ENCODE data around the gene AGXT2. TPM values are rescaled to one million over a fixed set of nuclear protein-coding genes. Genes with fewer than 3 reads are reported as not detected.

Gene AGXT2
- total and polyA plus RNA-seq, 10 of the 15 experiments (the other 5 are each of a cell fraction or from before 2014, with no cell fraction given): not detected

DNA sequence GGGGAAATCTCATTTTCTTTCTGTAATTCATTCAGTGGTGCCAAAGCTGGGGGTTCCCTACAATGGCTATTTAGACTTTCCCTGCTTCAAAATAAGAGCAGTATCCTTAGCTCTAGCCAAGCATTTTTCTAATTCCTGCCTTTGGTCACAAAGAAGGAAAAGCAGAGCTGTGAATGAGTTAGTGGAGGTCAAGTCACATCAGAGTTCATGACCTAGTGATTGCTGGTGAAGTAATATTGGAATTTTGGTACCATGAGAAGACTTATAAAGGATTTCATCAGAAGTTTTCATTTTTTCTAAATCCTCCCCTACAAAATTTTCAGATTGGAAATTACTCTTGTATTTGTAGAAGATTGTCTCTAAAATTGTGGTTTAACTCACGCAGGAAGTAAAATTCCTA is 90.4 kb downstream of the AGXT2 start:
- Histone ChIP-seq H3K4me3 (no peak overlapping the region), H3K27me3 (replicated peaks in 1 of 2; ENCODE audit: control insufficient read depth in 2 of 2, insufficient read depth in 2 of 2, low read length in 1 of 2) (no peaks in the 10 kb centered on the region), H3K4me2 (ENCODE audit: control insufficient read depth, insufficient read depth) (no peak overlapping the region), H3K27ac (ENCODE audit: control insufficient read depth, insufficient read depth) (no peak overlapping the region), H4K20me1 (ENCODE audit: control insufficient read depth, insufficient read depth) (no peaks in the 10 kb centered on the region), H3K36me3 (ENCODE audit: control insufficient read depth in 2 of 2, insufficient read depth in 2 of 2, low read length in 1 of 2) (no peaks in the 10 kb centered on the region), H3K79me2 (ENCODE audit: control insufficient read depth, insufficient read depth, low read length) (no peaks in the 10 kb centered on the region), H3K9ac (ENCODE audit: control insufficient read depth, insufficient read depth, low read length) (no peak overlapping the region), H2AFZ (ENCODE audit: control insufficient read depth, low read depth, low read length) (no peak overlapping the region), H3K4me1 (ENCODE audit: control insufficient read depth, insufficient read depth, low read length) (peaks cover 11% of the 10 kb centered on the region; the same call in 1 of the 2 replicates), H3K9me3 (replicated peaks; ENCODE audit: control insufficient read depth, insufficient read depth, low read length) (no peaks in the 10 kb centered on the region)
- ChIA-PET SMC1A (ENCODE audit: uncharacterized antibody, unreplicated experiment) (interaction anchor here (1.2 to 7.3 kb wide), 9 partner anchors 9 to 479 kb away, joined by 3 to 121 read pairs (median 4); no protein-coding TSS in a partner anchor), POLR2A (interaction anchor here (0.7 to 1.0 kb wide), 3 partner anchors 22 to 55 kb away, joined by 3 to 4 read pairs (median 3); partner anchors contain the start of genes BRIX1 and RAD1), RAD21 (ENCODE audit: unreplicated experiment) (interaction anchor here (7.7 kb wide), 1 partner anchor 44 kb away, joined by 123 read pairs; no protein-coding TSS in a partner anchor), CTCF (interaction anchor here (0.7 to 9.5 kb wide), 19 partner anchors 9 to 969 kb away, joined by 3 to 185 read pairs (median 4); partner anchors contain the start of genes BRIX1 and RAD1)
- intact Hi-C loops (cut with micrococcal nuclease; ENCODE audit: unreplicated experiment) (no loop called here), in situ Hi-C loops (cut with MboI) (no loop called here)
- FAIRE-seq (no peak), DNase-seq (ENCODE audit: low read depth, low spot score) (no peak), ATAC-seq (no peak)
- no TSS peak for BruUV-seq (replicated peaks)
- WGBS (ENCODE audit: insufficient coverage, insufficient replicate concordance, low lambda C conversion rate, missing lambda C conversion rate): 95% methylated on average over 1 of the region's 1 CpG
- no peak for TF ChIP-seq CREB1 (IDR thresholded peaks at IDR 0.05; ENCODE audit: low read depth)
- TF ChIP-seq, protein P1, sequence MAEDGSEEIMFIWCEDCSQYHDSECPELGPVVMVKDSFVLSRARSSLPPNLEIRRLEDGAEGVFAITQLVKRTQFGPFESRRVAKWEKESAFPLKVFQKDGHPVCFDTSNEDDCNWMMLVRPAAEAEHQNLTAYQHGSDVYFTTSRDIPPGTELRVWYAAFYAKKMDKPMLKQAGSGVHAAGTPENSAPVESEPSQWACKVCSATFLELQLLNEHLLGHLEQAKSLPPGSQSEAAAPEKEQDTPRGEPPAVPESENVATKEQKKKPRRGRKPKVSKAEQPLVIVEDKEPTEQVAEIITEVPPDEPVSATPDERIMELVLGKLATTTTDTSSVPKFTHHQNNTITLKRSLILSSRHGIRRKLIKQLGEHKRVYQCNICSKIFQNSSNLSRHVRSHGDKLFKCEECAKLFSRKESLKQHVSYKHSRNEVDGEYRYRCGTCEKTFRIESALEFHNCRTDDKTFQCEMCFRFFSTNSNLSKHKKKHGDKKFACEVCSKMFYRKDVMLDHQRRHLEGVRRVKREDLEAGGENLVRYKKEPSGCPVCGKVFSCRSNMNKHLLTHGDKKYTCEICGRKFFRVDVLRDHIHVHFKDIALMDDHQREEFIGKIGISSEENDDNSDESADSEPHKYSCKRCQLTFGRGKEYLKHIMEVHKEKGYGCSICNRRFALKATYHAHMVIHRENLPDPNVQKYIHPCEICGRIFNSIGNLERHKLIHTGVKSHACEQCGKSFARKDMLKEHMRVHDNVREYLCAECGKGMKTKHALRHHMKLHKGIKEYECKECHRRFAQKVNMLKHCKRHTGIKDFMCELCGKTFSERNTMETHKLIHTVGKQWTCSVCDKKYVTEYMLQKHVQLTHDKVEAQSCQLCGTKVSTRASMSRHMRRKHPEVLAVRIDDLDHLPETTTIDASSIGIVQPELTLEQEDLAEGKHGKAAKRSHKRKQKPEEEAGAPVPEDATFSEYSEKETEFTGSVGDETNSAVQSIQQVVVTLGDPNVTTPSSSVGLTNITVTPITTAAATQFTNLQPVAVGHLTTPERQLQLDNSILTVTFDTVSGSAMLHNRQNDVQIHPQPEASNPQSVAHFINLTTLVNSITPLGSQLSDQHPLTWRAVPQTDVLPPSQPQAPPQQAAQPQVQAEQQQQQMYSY (CRISPR knock-in tag; IDR thresholded peaks at IDR 0.05): no peak
- TF ChIP-seq ZSCAN29 (IDR thresholded peaks at IDR 0.05): no peak
- no peak for TF ChIP-seq ASH2L (IDR thresholded peaks at IDR 0.05; ENCODE audit: borderline replicate concordance, low read depth)
- TF ChIP-seq ZNF24 (IDR thresholded peaks at IDR 0.05): no peak
- no peak for TF ChIP-seq POU2F2 (IDR thresholded peaks at IDR 0.05; ENCODE audit: borderline replicate concordance, low read depth, low read length)
- TF ChIP-seq, protein P2, sequence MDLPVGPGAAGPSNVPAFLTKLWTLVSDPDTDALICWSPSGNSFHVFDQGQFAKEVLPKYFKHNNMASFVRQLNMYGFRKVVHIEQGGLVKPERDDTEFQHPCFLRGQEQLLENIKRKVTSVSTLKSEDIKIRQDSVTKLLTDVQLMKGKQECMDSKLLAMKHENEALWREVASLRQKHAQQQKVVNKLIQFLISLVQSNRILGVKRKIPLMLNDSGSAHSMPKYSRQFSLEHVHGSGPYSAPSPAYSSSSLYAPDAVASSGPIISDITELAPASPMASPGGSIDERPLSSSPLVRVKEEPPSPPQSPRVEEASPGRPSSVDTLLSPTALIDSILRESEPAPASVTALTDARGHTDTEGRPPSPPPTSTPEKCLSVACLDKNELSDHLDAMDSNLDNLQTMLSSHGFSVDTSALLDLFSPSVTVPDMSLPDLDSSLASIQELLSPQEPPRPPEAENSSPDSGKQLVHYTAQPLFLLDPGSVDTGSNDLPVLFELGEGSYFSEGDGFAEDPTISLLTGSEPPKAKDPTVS (IDR thresholded peaks at IDR 0.05; ENCODE audit: low read depth, low read length): no peak

Other genes with a start within 250 kb of the AGXT2 start
- 0.34 and 0.93 TPM in 2 replicates for gene TTC23L, start 208.8 kb downstream of the AGXT2 start, total RNA-seq (2014; rRNA removed)
- gene TTC23L, start 208.8 kb downstream of the AGXT2 start, total RNA-seq (2014; rRNA removed; fragmentation: Illumina TruSeq; extraction: Trizol): 0.09 TPM in 1 of 2 replicates, not detected in the other
- not detected in 2 replicates for gene TTC23L, start 208.8 kb downstream of the AGXT2 start, total RNA-seq (2021)
- gene TTC23L, start 208.8 kb downstream of the AGXT2 start, polyA plus RNA-seq (2011; rRNA removed): not detected in 2 replicates
- gene TTC23L, start 208.8 kb downstream of the AGXT2 start, polyA plus RNA-seq (2014; fragmentation: Illumina TruSeq; extraction: Trizol): not detected in 2 replicates
- not detected for gene TTC23L, start 208.8 kb downstream of the AGXT2 start, polyA plus RNA-seq (2014; fragmentation: Nextera tagmentation; extraction: Ambion mirVana)
- gene TTC23L, start 208.8 kb downstream of the AGXT2 start, polyA plus RNA-seq (2014; rRNA removed): not detected in 2 replicates
- gene TTC23L, start 208.8 kb downstream of the AGXT2 start, polyA plus RNA-seq (2016; fragmentation: Nextera tagmentation; extraction: Ambion mirVana): not detected
- gene RAD1, start 132.4 kb downstream of the AGXT2 start, total RNA-seq (2014; rRNA removed): 38.4 and 43.0 TPM in 2 replicates
- gene RAD1, start 132.4 kb downstream of the AGXT2 start, total RNA-seq (2014; rRNA removed; fragmentation: Illumina TruSeq; extraction: Trizol): 27.1 and 28.5 TPM in 2 replicates
- 22.4 and 24.3 TPM in 2 replicates for gene RAD1, start 132.4 kb downstream of the AGXT2 start, total RNA-seq (2021)
- 31.4 and 36.1 TPM in 2 replicates for gene RAD1, start 132.4 kb downstream of the AGXT2 start, polyA plus RNA-seq (2011; rRNA removed)
- gene RAD1, start 132.4 kb downstream of the AGXT2 start, polyA plus RNA-seq (2014; fragmentation: Illumina TruSeq; extraction: Trizol): 17.7 and 21.1 TPM in 2 replicates
- gene RAD1, start 132.4 kb downstream of the AGXT2 start, polyA plus RNA-seq (2014; fragmentation: Nextera tagmentation; extraction: Ambion mirVana): 10 to 100 TPM; 43.4 to 58.4 TPM
- gene RAD1, start 132.4 kb downstream of the AGXT2 start, polyA plus RNA-seq (2014; rRNA removed): 31.3 and 32.9 TPM in 2 replicates
- 10 to 100 TPM; 43.9 to 57.0 TPM for gene RAD1, start 132.4 kb downstream of the AGXT2 start, polyA plus RNA-seq (2016; fragmentation: Nextera tagmentation; extraction: Ambion mirVana)
- 80.5 and 87.2 TPM in 2 replicates for gene BRIX1, start 132.2 kb downstream of the AGXT2 start, total RNA-seq (2014; rRNA removed)
- 74.2 and 80.3 TPM in 2 replicates for gene BRIX1, start 132.2 kb downstream of the AGXT2 start, total RNA-seq (2014; rRNA removed; fragmentation: Illumina TruSeq; extraction: Trizol)
- gene BRIX1, start 132.2 kb downstream of the AGXT2 start, total RNA-seq (2021): 48.3 and 50.4 TPM in 2 replicates
- gene BRIX1, start 132.2 kb downstream of the AGXT2 start, polyA plus RNA-seq (2011; rRNA removed): 71.4 and 113 TPM in 2 replicates
- gene BRIX1, start 132.2 kb downstream of the AGXT2 start, polyA plus RNA-seq (2014; fragmentation: Illumina TruSeq; extraction: Trizol): 83.1 and 114 TPM in 2 replicates
- gene BRIX1, start 132.2 kb downstream of the AGXT2 start, polyA plus RNA-seq (2014; fragmentation: Nextera tagmentation; extraction: Ambion mirVana): 10 to 100 TPM; 58.2 to 77.4 TPM
- gene BRIX1, start 132.2 kb downstream of the AGXT2 start, polyA plus RNA-seq (2014; rRNA removed): 49.5 and 59.5 TPM in 2 replicates
- gene BRIX1, start 132.2 kb downstream of the AGXT2 start, polyA plus RNA-seq (2016; fragmentation: Nextera tagmentation; extraction: Ambion mirVana): 100 to 1,000 TPM; 113 to 119 TPM
- gene DNAJC21, start 118.4 kb downstream of the AGXT2 start, total RNA-seq (2014; rRNA removed): 16.5 and 22.8 TPM in 2 replicates
- gene DNAJC21, start 118.4 kb downstream of the AGXT2 start, total RNA-seq (2014; rRNA removed; fragmentation: Illumina TruSeq; extraction: Trizol): 50.3 and 53.5 TPM in 2 replicates
- 34.6 and 36.3 TPM in 2 replicates for gene DNAJC21, start 118.4 kb downstream of the AGXT2 start, total RNA-seq (2021)
- 30.9 and 53.1 TPM in 2 replicates for gene DNAJC21, start 118.4 kb downstream of the AGXT2 start, polyA plus RNA-seq (2011; rRNA removed)
- 51.7 and 60.6 TPM in 2 replicates for gene DNAJC21, start 118.4 kb downstream of the AGXT2 start, polyA plus RNA-seq (2014; fragmentation: Illumina TruSeq; extraction: Trizol)
- gene DNAJC21, start 118.4 kb downstream of the AGXT2 start, polyA plus RNA-seq (2014; fragmentation: Nextera tagmentation; extraction: Ambion mirVana): 10 to 100 TPM; 14.6 to 22.0 TPM
- 19.7 and 25.4 TPM in 2 replicates for gene DNAJC21, start 118.4 kb downstream of the AGXT2 start, polyA plus RNA-seq (2014; rRNA removed)
- 10 to 100 TPM in 1 of 2 experiments, 1 to 10 TPM in 1; 9.2 to 11.6 TPM for gene DNAJC21, start 118.4 kb downstream of the AGXT2 start, polyA plus RNA-seq (2016; fragmentation: Nextera tagmentation; extraction: Ambion mirVana)
- 0.11 and 0.16 TPM in 2 replicates for gene PRLR, start 182.5 kb upstream of the AGXT2 start, total RNA-seq (2014; rRNA removed)
- 0.27 and 0.28 TPM in 2 replicates for gene PRLR, start 182.5 kb upstream of the AGXT2 start, total RNA-seq (2014; rRNA removed; fragmentation: Illumina TruSeq; extraction: Trizol)
- 0.64 and 0.88 TPM in 2 replicates for gene PRLR, start 182.5 kb upstream of the AGXT2 start, total RNA-seq (2021)
- gene PRLR, start 182.5 kb upstream of the AGXT2 start, polyA plus RNA-seq (2011; rRNA removed): 8.1 and 11.1 TPM in 2 replicates
- gene PRLR, start 182.5 kb upstream of the AGXT2 start, polyA plus RNA-seq (2014; fragmentation: Illumina TruSeq; extraction: Trizol): 0.22 TPM in 2 replicates
- under 1 TPM; 0.04 to 0.85 TPM for gene PRLR, start 182.5 kb upstream of the AGXT2 start, polyA plus RNA-seq (2014; fragmentation: Nextera tagmentation; extraction: Ambion mirVana)
- gene PRLR, start 182.5 kb upstream of the AGXT2 start, polyA plus RNA-seq (2014; rRNA removed): 0.08 and 0.10 TPM in 2 replicates
- under 1 TPM; 0.03 to 0.19 TPM for gene PRLR, start 182.5 kb upstream of the AGXT2 start, polyA plus RNA-seq (2016; fragmentation: Nextera tagmentation; extraction: Ambion mirVana)

All from GM12878 (cell line).